GM19397 (cell line): ENCODE data around the gene ATG10.
"Not testable (repeated sequence)": the region's sequence is repeated elsewhere in the genome, so short reads cannot be mapped to it uniquely, and the experiment has no call there.

Experiments
- ATAC-seq: cut with Tn5 transposase; IDR thresholded peaks from one replicate; pipeline ENCODE4 v1.9.1; 2021; ENCODE audit warnings: mild to moderate bottlenecking, moderate library complexity; ENCODE audit not compliant: unreplicated experiment

ATG10 gene

GRCh38 chr5:81982172-81982685, 10.4 kb downstream of the ATG10 start:
- not testable (repeated sequence) for ATAC-seq

GRCh38 chr5:81983148-81983547, 11.3 kb downstream of the ATG10 start:
- not testable (repeated sequence) for ATAC-seq

GRCh38 chr5:81983563-81983962, 11.7 kb downstream of the ATG10 start:
- ATAC-seq: not testable (repeated sequence)

- ATAC-seq: no peak
These were observed 14.3 kb downstream of the ATG10 start for GRCh38 chr5:81986126-81986525.

- ATAC-seq: no peak
These were observed 17.4 kb downstream of the ATG10 start for GRCh38 chr5:81989204-81989603.

- ATAC-seq: no peak
These were observed 22.9 kb downstream of the ATG10 start for GRCh38 chr5:81994679-81995078.

GRCh38 chr5:81995407-81995806, 23.6 kb downstream of the ATG10 start:
- no peak for ATAC-seq

- no peak for ATAC-seq
These were observed 32.7 kb downstream of the ATG10 start for GRCh38 chr5:82004511-82004910.

GRCh38 chr5:82009869-82010268, 38.0 kb downstream of the ATG10 start:
- ATAC-seq: not testable (repeated sequence)

GRCh38 chr5:82010696-82011095, 38.9 kb downstream of the ATG10 start:
- ATAC-seq: no peak

GRCh38 chr5:82011761-82012160, 39.9 kb downstream of the ATG10 start:
- ATAC-seq: no peak

- not testable (repeated sequence) for ATAC-seq
These were observed 42.8 kb downstream of the ATG10 start for GRCh38 chr5:82014644-82015043.

- no peak for ATAC-seq
These were observed 46.6 kb downstream of the ATG10 start for GRCh38 chr5:82018462-82018861.

- ATAC-seq: no peak
These were observed 47.7 kb downstream of the ATG10 start for GRCh38 chr5:82019342-82020138.

- no peak for ATAC-seq
These were observed 50.7 kb downstream of the ATG10 start for GRCh38 chr5:82022499-82022898.

GRCh38 chr5:82023644-82024043, 51.8 kb downstream of the ATG10 start:
- no peak for ATAC-seq

GRCh38 chr5:82031220-82032119, 59.6 kb downstream of the ATG10 start:
- no peak for ATAC-seq

- ATAC-seq: not testable (repeated sequence)
These were observed 71.1 kb downstream of the ATG10 start for GRCh38 chr5:82042894-82043293.

GRCh38 chr5:82044010-82044409, 72.2 kb downstream of the ATG10 start:
- no peak for ATAC-seq

- ATAC-seq: no peak
These were observed 73.9 kb downstream of the ATG10 start for GRCh38 chr5:82045554-82046275.

- no peak for ATAC-seq
These were observed 74.4 kb downstream of the ATG10 start for GRCh38 chr5:82046276-82046647.
